Middle frontal gyrus (tissue), 1 donor: ENCODE data around the gene PDE9A.

ENCODE experiments used
- DNase-seq: peaks from one replicate; pipeline ENCODE4 v3.0.0-alpha.2; 2015; ENCODE audit warnings: low spot score; ENCODE audit errors: extremely low spot score

Gene PDE9A

DNA sequence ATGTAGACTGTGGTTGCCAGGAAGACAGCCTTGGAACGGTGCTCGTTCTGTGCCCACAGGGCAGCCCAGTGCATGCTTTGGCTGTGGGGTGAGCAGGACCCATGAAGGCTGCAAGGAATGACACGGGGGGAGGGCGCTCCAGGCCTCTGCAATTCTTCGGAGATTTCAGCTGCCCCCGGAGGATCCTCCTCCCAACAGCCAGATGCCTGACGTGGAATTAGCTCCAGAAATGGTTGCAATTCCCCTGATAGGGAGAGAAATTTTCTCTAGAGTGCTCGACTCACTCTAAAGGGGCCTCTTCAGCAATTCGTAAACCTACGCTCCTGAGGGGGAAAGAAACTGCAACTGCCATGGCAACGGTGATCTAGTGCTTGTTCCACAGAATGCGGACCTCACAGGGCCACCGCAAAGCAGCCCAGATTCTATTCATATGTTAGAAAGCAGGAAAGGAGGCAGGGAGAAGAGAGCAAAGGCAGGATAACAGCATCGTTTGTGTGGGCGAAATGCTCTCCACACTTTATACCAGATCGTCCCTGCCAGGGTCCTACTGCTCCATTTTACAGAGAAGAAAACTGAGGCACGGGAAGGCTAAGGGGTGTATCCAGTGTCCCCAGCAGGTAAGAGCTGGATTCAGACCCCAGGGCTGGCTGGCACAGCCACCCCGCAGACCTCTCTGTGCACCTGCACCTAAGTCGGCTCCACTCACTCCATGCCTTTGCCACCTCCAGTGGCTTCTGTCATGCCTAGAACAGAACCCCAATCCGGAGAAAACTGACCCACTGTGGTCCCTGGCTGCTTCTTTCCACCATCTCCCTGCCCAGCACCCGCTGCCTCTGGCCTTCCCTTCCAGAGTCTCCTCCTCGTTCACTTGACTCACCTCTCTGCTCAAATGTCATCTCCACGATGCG lies 11.9 kb upstream of the PDE9A start:
- no peak for DNase-seq

DNA sequence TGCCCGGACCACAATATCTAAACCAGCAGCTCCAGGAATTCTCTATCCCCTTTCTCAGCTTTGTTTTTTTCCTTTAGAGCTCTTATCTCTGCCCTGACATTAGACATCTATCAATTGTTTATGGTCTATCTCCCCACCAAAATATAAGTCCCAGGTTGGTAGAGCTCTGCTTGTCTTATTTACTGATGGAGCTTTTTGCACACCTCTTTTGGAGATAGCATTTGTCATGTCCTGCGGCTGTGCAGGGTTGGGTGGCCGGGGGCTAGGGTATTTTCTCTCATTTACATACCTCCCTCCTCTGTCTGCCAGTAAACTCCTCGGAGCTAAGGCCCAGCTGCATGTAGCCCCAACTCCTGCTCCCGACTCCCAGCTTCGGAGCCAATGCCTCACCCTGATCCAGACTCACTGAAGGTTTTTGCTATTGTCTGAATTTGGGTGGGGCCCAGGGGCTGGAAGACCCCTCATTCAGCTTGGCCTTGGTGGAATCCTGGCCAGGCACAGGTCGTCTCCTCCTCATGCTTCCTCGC lies 11.1 kb upstream of the PDE9A start:
- DNase-seq, result no peak

DNA sequence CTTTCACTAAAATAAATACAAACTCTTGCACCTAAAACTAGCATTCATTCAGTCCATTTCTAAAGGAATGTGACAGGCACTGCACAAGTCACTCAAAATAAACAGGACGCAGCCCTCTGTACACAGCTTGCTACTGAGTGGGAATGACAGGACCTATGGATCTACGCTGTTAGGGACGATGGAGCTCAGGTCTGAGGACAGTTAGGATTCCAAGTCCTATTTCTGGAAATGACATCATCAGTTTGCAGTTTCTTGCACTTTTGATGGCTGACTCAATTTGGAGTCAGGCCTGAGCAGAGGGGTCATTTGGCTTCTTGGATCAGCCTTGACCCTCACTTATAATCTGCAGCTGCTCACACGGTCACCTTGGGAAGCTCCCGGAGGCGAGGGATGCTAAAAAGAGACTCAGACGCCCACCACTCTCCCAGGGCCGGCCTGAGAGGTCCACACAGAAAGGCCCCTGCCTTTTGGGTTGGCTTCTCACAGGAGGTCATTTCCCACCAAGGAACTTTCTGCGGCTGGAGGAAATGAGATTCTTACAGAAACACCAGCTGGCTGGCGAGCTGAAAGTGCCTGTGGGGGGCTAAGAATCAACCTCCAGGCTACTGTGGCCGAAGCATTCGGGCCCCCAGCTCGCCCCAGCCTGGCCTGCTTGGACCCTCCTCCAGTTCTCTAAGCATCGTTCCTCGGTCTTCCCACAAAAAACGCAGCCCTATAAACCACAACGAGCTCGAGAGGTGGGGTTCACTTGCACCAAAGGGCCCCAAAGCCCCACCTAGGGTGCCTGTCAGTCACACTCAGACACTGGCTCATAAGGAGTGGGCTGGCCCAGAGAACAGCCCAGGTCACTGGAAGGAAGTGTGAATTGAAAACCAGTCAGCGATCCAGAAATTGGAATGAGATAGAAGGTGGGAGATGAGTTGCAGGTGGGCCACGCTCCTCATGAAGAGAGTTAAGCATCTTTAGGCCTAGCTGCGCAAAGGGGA lies 8.9 kb upstream of the PDE9A start:
- no peak for DNase-seq

DNA sequence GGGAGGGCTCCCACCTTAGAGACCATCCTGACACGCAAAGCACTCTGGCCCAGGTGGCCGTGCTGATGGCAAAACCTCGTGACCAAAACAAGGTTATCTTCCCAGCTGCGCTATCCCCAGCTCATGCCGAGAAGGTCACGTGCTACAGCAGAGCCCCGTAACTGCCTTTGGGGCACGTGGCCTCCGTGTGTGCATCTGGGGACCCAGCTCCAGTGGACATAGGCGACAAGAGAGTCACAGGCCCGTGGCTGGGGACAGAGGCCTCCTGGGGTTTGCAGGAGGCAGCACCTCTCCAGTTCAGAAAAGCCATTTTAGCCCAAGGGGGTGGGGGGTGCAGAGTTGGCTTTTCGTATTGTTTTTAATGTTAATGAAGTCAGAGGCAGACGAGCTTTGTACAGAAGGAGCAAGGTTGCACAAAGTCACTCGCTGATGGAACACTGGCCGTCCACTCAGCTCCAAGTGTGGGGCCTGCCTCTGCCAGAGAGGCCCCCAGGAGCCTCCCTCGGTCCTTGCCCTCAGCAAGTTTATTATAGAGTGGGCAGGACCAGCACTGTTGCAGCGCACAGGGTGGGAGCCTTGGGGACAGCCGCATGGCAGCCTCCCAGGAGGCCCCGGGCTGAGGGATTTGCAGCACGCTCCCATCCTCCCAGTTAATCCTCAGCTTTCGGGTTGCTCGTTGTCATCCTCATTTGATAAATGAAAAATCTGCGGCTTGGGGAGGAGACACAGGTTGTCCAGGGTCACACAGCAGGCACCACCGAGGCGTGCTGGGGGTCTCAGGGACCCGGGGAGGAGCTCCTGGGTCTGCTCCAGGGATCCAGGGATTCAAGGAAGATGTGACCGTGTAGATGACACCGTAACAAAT lies 8.0 kb upstream of the PDE9A start:
- no peak for DNase-seq

DNA sequence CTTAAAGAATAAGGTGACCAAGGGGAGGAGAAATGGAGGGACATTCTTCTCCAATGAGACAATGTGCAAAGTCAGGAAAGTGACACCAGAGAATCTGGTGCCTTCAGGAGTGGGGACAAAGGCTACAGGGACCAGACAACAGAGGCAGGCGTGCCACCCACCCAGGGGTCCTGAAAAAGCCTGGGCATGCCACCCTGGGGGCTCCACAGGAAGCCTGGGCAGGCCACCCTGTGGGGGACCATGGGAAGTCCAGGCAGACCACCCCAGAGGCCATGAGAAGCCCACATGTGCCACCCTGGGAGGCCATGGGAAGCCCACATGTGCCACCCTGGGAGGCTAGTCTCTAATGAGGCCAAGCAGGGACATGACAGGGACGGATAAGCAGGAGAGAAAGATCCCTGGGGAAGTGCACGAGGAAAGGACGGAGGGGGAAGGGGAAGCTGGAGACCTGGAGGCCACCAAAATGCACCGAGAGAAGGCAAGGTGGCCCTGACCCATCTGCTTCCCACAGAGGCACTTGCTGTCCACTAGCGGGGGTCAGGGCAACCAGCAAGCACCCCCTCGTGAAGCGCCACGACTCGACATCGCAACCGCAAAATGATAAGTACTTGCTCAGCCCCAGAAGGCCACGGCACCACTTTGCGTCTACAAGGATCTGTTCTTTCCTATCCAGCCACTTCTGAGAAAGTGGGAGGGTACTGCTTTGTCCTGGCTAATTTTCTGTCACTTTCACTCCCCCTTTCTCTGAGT lies 7.2 kb upstream of the PDE9A start:
- no peak for DNase-seq

DNA sequence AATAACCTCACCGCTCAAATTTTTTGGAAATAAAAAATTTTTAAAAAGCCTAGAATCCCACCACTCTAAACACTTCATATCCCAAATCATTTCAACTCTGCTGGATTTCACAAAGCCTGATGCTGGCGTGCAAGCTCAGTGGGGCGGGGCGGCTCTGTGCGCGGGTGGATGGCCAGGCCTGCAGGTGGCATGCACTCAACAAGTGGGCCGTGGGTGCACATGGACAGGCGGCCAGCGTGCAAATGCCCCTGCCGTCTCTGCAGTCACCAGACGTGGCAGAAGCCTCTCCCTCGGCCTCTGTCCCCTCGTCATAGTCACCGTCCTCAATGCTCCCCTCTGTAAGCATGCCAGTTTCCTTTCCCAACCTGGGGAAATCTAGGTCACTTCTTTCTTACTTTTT lies 6.6 kb upstream of the PDE9A start:
- no peak for DNase-seq

DNA sequence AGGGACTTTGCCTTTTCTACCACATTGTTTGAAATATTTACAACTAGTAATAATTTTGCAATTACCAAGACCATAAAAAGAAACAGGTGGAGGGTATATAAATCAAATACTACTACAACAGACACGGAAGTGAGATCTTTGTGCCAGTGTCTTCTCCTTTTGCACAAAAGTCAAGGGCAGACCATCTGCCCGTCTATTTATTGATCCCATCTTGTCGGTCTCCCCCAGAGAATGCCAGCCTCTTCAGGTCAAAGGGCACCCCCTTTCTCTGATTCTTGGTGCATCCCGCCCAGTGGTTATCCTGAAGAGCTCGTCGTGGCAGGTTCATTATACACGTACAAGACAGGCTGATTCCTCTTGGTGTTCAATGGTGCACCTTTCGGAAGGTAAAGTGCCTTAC lies 4.8 kb upstream of the PDE9A start:
- no peak for DNase-seq

DNA sequence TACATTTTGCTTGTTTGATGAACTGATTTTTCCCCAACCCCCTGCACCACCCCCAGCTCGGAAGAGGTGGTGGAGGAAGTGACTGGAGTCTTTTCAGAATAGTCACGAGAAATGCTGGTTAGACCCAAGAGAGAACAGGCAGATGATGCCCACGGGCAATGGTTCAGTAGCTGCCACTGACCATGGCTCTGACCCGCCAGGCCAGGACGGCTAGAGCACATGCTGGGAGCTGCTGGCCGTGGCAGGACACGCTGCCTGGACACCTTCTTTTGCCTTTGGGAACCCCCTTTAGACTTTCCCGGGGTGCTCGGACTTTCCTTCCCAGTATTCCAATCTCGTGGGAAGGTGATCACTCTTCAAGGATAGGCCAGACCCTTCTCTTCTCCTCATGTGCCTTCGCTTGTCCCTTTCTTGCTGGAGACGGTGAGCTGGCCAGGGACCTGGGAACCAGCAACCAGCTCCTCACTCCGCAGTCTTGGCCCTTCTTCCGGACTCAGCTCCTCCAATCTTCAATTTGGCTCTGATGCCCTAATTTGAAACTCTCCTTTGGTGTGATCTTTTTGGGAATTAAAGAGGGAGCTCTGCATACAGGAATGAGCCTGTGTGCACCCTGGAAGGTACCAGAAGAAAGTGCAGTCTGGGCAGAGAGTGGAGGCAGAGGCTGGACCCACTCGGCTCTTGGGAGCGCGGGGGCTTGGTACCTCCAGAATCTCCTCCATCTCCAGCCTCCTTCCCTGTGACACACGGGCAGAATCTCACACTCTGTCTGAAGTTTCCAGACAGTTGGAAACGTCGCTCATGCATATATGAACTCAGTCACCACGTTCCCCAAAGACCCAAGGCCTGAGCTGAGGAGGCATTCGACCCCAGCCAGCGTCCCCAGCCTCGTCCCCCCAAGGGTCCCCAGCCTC lies 4.0 kb upstream of the PDE9A start:
- DNase-seq, result no peak

DNA sequence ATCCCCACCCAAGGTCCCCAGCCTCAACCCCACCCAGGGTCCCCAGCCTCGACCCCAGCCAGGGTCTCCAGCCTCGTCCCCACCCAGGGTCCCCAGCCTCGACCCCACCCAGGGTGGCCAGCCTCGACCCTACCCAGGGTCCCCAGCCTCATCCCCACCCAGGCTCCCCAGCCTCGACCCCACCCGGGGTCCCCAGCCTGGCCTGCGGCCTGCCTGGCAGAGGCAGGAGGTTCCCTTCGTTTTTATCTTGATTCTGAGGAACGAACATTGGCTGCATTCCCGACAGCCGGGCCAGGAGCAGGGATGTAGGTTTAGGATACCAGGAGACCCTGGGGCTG lies 3.4 kb upstream of the PDE9A start:
- DNase-seq, result no peak

DNA sequence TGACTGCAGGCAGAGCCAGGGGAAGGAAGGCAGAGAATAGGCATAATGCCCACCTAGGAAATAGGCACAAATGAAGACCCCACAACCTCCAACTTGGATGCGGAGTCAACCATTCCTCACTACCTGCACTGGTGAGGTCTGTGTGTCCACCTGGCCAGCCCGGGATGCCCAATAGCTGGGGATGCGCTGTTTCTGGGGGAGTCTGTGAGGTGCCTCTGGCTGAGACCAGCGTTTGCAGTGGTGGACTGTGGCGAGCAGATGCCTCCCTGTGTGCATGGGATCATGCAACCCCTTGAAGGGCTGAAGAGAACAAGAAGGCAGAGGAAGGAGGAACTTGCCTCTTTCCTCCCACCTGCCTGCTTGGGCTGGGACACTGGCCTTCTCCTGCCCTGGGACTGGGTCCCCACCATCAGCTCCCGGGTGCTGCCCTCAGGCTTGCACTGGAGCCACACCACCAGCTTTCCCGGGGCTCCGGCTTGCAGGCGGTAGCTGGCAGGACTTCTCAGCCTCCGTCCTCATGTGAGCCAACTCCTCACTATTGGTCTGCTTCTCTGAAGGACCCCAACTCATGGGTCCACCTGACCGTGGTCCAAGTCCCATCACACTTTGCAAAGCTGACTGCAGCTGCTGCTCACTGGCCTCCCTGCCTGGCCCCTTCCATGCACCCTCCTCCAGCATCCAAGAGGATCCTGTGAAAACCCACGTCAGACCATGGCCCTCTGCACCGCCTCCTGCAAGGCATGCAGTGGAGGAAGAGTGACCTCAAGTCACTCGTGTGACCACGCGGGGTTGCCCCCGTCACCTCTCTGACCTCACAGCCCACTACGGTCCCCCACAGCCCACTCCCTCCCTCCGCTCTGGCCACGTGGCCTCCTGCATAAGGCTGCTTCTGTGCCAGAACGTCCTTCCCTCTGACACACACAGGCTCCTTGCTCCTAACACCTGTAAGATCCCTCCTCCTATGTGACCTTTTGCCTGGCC lies 2.7 kb upstream of the PDE9A start:
- no peak for DNase-seq

DNA sequence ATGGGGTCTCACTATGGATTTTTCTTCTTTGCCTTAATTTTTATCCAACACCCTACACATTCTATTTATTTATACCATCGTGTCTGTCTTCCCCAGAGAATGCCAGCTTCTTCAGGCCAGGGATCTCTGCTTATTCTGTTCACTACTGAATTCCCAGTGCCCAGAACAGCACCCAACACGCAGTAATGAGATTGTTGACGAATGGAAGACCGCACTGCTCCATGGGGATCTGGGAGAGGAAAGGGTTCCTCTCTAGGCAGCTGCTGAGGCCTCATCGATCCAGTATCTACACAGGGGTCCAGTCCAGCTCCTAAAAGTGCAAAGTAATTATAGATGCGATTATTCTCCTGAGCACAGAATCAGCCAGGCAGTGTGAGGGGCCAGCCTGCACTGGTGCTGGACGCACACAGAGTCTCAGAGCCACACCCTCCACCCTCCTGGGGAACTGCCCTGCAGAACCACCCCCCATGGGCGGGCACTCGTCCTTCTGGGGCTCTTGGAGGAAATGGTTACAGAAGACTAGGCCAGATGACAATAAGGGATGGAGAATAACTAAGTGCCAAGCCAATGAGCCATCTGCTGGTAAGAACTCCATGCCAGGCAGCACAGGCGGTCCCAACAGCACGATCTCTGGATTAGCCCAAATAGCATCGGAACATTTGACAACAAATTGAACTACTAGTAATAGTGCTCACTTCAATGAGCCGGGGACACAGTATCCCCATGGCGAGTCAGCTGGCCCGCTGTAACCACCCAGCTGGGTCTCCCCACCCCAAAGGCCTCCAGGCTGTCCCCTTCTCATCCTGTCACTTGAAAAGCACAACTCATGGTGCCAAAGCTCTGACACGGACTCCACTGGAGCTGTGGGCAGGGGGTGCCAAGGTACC lies 1.7 kb upstream of the PDE9A start:
- no peak for DNase-seq

DNA sequence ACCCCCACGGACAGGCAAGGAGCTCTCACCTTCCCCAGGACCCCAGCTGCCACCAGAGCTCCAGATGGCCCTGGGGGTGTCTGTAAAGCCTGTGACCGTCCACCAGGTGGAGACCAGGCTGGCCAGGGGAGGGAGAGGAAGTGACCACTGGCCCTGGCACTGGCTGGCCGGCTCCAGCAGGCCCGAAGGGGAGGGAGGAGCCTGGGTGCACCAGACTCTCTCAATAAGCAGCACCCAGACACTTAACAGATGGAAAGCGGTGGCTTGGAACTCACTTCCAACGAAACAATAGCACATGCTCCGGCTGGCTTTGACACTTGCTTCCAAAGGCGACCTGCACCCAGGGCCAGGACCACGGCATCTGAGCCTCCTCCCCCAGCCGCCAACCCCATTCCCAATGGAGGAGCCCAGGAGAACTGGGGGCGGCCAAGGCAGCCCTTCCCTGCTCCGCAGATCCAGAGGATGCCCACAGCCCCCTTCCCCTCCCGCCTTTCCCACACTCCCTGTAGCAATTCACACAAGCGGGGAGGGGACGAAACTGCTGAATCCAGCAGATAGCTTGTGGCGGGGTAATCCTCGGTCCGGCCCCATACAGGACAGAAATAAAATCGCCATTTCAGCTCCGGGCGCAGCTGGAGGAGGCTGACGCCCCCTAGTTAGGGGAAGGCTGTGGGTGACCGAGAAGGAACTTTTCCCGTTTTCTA lies 742 bp upstream of the PDE9A start:
- DNase-seq, result no peak

DNA sequence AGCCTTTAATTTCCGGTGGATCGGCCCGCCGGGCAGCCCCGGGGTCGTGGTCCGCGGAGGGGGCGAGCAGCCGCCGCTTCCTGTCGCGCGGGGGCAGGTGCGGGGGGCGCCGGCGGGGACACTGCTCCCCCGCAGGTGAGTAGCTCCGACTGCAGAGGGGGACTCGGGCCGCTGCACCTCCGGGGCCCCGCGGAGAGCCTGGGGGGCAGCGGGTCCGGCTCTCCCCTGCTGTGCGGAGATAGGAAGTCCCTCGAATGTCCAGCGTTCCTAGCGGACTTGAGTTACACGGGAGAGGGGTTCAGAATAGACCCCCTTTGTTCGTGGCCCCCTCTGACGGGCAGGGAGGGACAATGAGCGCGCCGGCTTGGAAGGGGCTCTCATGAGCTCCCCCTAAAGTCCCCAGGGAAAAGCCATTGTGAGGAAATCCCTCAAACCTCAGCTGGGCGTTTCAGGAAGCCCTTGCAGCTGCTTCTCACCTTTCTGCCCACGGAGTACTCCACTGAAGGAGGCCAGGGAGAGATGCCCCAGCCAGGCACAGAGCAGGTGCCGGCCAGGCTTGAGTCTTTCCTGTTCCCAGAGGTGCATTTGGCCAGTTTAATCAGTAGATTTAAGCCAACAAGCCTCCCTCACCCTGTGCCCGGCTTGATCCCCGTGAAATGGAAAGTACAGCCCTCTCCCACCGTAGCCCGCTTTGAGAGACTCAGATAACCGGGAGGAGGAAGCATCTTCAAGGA lies 925 bp downstream of the PDE9A start:
- no peak for DNase-seq

DNA sequence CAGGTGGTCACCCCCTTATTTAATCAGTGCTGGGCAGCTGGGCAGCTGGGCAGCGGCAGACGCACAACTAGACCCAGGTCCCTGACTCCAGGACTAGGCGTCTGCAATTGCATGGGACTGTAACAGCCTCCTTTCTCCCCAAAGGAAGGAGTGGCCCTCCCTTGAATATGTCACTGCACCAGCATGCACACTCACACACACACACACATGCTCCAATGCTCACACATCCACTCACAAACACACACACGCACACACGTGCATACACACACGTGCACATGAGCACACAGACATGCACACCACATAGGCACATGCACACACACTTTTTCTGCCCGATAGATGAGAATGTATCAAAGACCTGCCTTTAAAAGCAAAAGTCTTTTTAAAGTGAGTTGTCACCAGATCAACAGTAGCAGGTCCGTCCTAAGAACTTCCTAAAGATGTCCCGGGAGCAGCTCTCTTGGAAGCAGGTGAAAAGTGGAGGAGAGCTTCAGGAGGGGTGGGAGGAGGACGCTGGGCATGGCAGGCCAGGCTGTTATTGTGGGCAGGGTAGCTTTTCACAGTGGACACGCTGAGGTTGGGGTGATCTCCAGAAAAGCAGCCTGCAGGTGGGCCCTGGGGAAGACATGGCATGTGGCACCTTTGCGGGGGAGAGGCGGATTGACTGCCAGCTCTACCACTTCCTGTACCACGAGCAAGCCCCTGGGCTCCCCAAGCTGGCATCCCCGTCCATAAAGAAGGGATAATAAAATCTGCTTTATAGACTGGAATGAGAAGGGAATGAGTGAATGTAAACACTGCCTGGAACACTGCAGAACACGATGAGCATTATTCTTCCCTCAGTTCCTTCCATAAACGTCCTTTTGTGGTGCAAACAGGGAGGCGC lies 1.7 kb downstream of the PDE9A start:
- DNase-seq, result no peak
